PC-9 (cell line): ENCODE data around the gene L3MBTL1. TPM values are rescaled to one million over a fixed set of nuclear protein-coding genes. Genes with fewer than 3 reads are reported as not detected.

Experiments used
- BruUV-seq: library from RNA; stranded (reverse); fragments of 400-500 nt; replicated peaks from 2 replicates; lab custom pipeline; 2021; lab: Mats Ljungman, UMichigan
- CTCF ChIA-PET: fragments of 300-600 bp; sonication (Branson Sonifier 250); formaldehyde crosslinking; loops from one replicate; lab custom pipeline; 2022; ENCODE audit warnings: antibody characterized with exemption; lab: Charles Lee
- POLR2A ChIA-PET: fragments of 300-600 bp; sonication (Branson Sonifier 250); formaldehyde crosslinking; loops from one replicate; lab custom pipeline; 2022; ENCODE audit warnings: antibody characterized with exemption; ENCODE audit not compliant: unreplicated experiment; lab: Charles Lee
- DNase-seq, 2 experiments: peaks; one replicate each; pipeline versions ENCODE4 v3.0.0 to v3.0.0-alpha.2; 2015 to 2022; ENCODE audit warnings: mixed read lengths in 1 of 2
- H2AFZ ChIP-seq: fragments of 200-600 bp; sonication (generic); 2 replicates; pipeline ENCODE4 v1.8.1; 2017; ENCODE audit warnings: antibody characterized with exemption
- H3F3A ChIP-seq: fragments of 200-600 bp; sonication (generic); 2 replicates; pipeline ENCODE4 v1.8.1; 2017; ENCODE audit warnings: antibody characterized with exemption, mild to moderate bottlenecking, low read depth; ENCODE audit not compliant: insufficient read depth
- H3K27ac ChIP-seq: fragments of 200-600 bp; sonication (generic); 2 replicates; pipeline ENCODE4 v1.6.1; 2016; ENCODE audit warnings: mixed run types
- H3K27me3 ChIP-seq: fragments of 200-600 bp; sonication (generic); 2 replicates; pipeline ENCODE4 v1.6.1; 2016; ENCODE audit warnings: low read depth, mixed run types; ENCODE audit not compliant: insufficient read depth
- H3K36me3 ChIP-seq: fragments of 200-600 bp; sonication (generic); 2 replicates; pipeline ENCODE4 v1.6.1; 2016; ENCODE audit warnings: low read depth, mixed run types
- H3K4me1 ChIP-seq: fragments of 200-600 bp; sonication (generic); replicated peaks from 2 replicates; pipeline ENCODE4 v1.6.1; 2016; ENCODE audit warnings: mixed run types; ENCODE audit not compliant: insufficient read depth
- H3K4me2 ChIP-seq: fragments of 200-600 bp; sonication (generic); 2 replicates; pipeline ENCODE4 v1.6.1; 2017; ENCODE audit warnings: mixed run types
- H3K4me3 ChIP-seq: fragments of 200-600 bp; sonication (generic); 2 replicates; pipeline ENCODE4 v1.6.1; 2016; ENCODE audit warnings: mixed run types
- H3K79me2 ChIP-seq: fragments of 200-600 bp; sonication (generic); 2 replicates; pipeline ENCODE4 v1.6.1; 2017; ENCODE audit warnings: low read depth, mixed run types
- H3K9me2 ChIP-seq: fragments of 200-600 bp; sonication (generic); 2 replicates; pipeline ENCODE4 v1.8.1; 2017; ENCODE audit warnings: mild to moderate bottlenecking; ENCODE audit not compliant: insufficient read depth
- H3K9me3 ChIP-seq: fragments of 200-600 bp; sonication (generic); 2 replicates; pipeline ENCODE4 v1.8.1; 2016; ENCODE audit warnings: low read depth; ENCODE audit not compliant: insufficient read depth
- H4K20me1 ChIP-seq: fragments of 200-600 bp; sonication (generic); 2 replicates; pipeline ENCODE4 v1.8.1; 2017; ENCODE audit not compliant: insufficient read depth
- CTCF ChIP-seq: fragments of 200-600 bp; sonication (generic); conservative IDR thresholded peaks from 2 replicates; pipeline ENCODE4 v1.6.1; 2017; ENCODE audit warnings: mixed run types, antibody characterized with exemption, mild to moderate bottlenecking, moderate library complexity
- EZH2 ChIP-seq: fragments of 200-600 bp; sonication (generic); IDR thresholded peaks from 2 replicates; pipeline ENCODE4 v1.8.0; 2017; ENCODE audit warnings: antibody characterized with exemption, low read depth
- intact Hi-C: fragments of 100-400 bp; cut with micrococcal nuclease; formaldehyde crosslinking; loops from one replicate; pipeline ENCODE4 v1.10.0; 2022; ENCODE audit not compliant: unreplicated experiment
- total RNA-seq: library from RNA; stranded (reverse); gene quantifications from 2 replicates; pipeline ENCODE4 v1.2.3, GENCODE V29; 2021

Gene L3MBTL1
- total RNA-seq, 1 experiment from 2014 or later = 34.9 TPM

- no TSS peak for BruUV-seq
Observed at GRCh38 chr20:43576108-43576507, 68.6 kb downstream of the L3MBTL1 start.

GRCh38 chr20:43579861-43580793, 72.6 kb downstream of the L3MBTL1 start:
- H2AFZ ChIP-seq = no peak overlapping the region; the same call in 1 of the 2 replicates

More at GRCh38 chr20:43576108-43576507, 68.6 kb downstream of the L3MBTL1 start:
- intact Hi-C loops = no loop called here
- H3K27me3 ChIP-seq = no peaks in the 10 kb centered on the region
- DNase-seq = no peak
- H3K27ac ChIP-seq = no peak overlapping the region
- peaks cover 25% of the 10 kb centered on the region for H3K4me1 ChIP-seq
- POLR2A ChIA-PET = no interaction called here
- H3K4me3 ChIP-seq = no peak overlapping the region
- TF ChIP-seq CTCF = no peak
- TF ChIP-seq EZH2 = no peak
- CTCF ChIA-PET = no interaction called here
- no peak overlapping the region for H3K4me2 ChIP-seq
- no peaks in the 10 kb centered on the region; the same call in 1 of the 2 replicates for H3F3A ChIP-seq
- no peak overlapping the region for H2AFZ ChIP-seq
- H3K9me3 ChIP-seq = no peaks in the 10 kb centered on the region
- H3K79me2 ChIP-seq = no peaks in the 10 kb centered on the region
- no peaks in the 10 kb centered on the region for H3K9me2 ChIP-seq
- H3K36me3 ChIP-seq = no peaks in the 10 kb centered on the region
- H4K20me1 ChIP-seq = no peaks in the 10 kb centered on the region

More at GRCh38 chr20:43579861-43580793, 72.6 kb downstream of the L3MBTL1 start:
- DNase-seq = peak in 1 of 2 experiments; percentile 38
- ChIA-PET POLR2A (interaction anchor here (0.7 kb wide), 1 partner anchor 408 kb away, joined by 6 read pairs; no protein-coding TSS in a partner anchor), CTCF (interaction anchor here (0.8 kb wide), 1 partner anchor 10 kb away, joined by 3 read pairs; the partner anchor contains the start of gene IFT52)
- no peak overlapping the region for H3K4me3 ChIP-seq
- H3K9me2 ChIP-seq = no peaks in the 10 kb centered on the region
- H3K27me3 ChIP-seq = no peaks in the 10 kb centered on the region
- BruUV-seq = no TSS peak
- H4K20me1 ChIP-seq = no peaks in the 10 kb centered on the region
- H3K9me3 ChIP-seq = no peaks in the 10 kb centered on the region
- H3K27ac ChIP-seq = no peak overlapping the region
- intact Hi-C loops = no loop called here
- peaks cover 38% of the 10 kb centered on the region for H3K4me1 ChIP-seq
- peaks cover 3% of the 10 kb centered on the region; the same call in 1 of the 2 replicates for H3F3A ChIP-seq
- TF ChIP-seq CTCF (no peak), EZH2 (no peak)
- no peaks in the 10 kb centered on the region for H3K79me2 ChIP-seq
- H3K36me3 ChIP-seq = no peaks in the 10 kb centered on the region
- H3K4me2 ChIP-seq = peak overlapping the region; percentile 46
